Measurements from ENCODE around the gene MAP1B.
"Not testable (repeated sequence)": the region's sequence is repeated elsewhere in the genome, so short reads cannot be mapped to it uniquely, and the experiment has no call there.

Gene MAP1B

DNA sequence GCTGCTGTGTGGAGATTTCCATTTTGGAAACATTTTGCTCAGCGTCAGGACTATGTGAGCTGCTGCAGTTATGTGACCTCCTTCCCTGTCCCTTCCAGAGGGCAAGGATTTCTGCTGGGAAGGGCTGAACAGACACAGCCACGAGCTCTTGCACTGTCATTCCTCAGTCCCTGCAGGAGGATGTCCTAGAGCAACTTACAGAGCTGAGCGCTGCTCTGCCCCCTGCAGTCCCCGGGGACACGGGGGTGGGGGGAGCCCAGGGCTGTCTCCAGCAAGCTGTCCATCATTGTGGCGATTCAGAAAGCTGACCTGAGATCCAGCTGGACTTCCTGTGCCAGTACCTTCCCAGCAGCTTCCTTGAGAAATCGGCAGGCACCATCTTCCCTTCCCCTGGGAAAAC, 28.0 kb upstream of the MAP1B start:
- TF ChIP-seq ZNF274 (IDR thresholded peaks at IDR 0.05; ENCODE audit: low read depth, low read length), result no peak
- no peak overlapping the region for H3K4me3 ChIP-seq (ENCODE audit: low read length)

DNA sequence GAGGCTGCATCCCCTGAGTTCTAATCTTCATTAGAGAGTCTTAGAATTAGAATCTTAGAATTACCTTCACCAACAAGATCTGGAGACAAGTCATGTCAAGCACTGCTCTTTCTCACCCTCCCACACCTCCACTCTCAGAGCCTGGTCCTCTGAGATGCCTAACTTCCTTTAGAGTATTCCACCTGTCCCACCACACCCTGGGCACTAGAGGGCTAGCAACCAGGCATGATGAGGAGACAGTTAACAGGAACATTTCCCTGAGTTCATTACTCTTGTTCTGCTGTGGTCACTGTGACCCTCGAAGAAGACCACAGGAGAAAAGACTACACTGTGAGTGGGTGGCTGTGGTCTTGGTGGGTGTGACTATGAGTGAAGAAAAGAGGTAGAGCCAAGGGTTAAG, 25.2 kb upstream of the MAP1B start:
- no peak for TF ChIP-seq ZNF274 (IDR thresholded peaks at IDR 0.05; ENCODE audit: low read depth, low read length)
- no peak overlapping the region for H3K4me3 ChIP-seq (ENCODE audit: low read length)

DNA sequence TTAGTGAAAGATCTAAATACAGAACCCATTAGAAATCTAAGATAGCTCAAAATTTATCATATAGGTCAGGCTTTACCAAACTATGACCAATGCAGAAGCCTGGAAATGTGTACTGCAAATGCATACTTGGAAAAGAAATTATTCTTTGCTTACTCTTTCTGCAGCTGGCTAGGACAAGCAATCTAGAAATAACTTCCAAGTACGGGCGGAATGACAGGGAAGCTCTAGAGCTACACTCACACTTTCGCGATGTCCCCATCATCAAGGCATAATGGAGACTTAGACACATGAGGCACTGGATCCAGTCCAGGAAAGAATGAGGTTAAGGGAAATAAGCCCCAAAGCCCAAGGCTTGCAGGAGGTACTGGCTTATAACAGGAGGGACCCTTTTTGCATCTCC, 22.4 kb upstream of the MAP1B start:
- H3K4me3 ChIP-seq (ENCODE audit: low read length), result no peak overlapping the region
- TF ChIP-seq ZNF274 (IDR thresholded peaks at IDR 0.05; ENCODE audit: low read depth, low read length), result no peak

DNA sequence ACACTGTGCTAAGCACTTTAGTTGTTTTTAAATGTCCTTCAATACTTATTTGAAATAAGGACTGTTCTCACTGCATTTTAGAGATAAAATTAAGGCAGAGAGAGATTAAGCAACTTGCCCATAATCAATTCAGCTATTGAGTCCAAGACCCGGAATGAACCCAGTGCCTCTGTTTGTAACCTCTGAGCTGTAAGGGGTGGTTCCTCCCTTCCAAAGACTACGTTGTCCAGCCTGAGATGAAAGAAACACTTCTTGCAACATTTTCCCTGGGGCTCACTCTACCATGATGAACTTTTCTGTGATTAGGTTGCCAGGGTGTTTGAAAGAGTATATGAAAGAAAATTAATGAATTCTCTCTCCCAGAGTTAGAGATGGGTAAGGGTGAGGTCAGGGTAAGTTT, 22.0 kb upstream of the MAP1B start:
- TF ChIP-seq ZNF274 (IDR thresholded peaks at IDR 0.05; ENCODE audit: low read depth, low read length), result no peak
- H3K4me3 ChIP-seq (ENCODE audit: low read length), result no peak overlapping the region

GRCh38 chr5:72089713-72090112, 17.6 kb upstream of the MAP1B start:
- not testable (repeated sequence) for H3K4me3 ChIP-seq (ENCODE audit: low read length)

GRCh38 chr5:72092074-72092473, 15.2 kb upstream of the MAP1B start:
- no peak for TF ChIP-seq ZNF274 (IDR thresholded peaks at IDR 0.05; ENCODE audit: low read depth, low read length)
- no peak overlapping the region for H3K4me3 ChIP-seq (ENCODE audit: low read length)

- TF ChIP-seq ZNF274 (IDR thresholded peaks at IDR 0.05; ENCODE audit: low read depth, low read length), result no peak
- H3K4me3 ChIP-seq (ENCODE audit: low read length), result no peak overlapping the region
These were observed 14.1 kb upstream of the MAP1B start for GRCh38 chr5:72093217-72093616.

- no peak overlapping the region; the same call in 1 of the 2 replicates for H3K4me3 ChIP-seq (ENCODE audit: low read length)
- no peak for TF ChIP-seq ZNF274 (IDR thresholded peaks at IDR 0.05; ENCODE audit: low read depth, low read length)
These were observed 13.5 kb upstream of the MAP1B start for GRCh38 chr5:72093824-72094223.

GRCh38 chr5:72096602-72097188, 10.6 kb upstream of the MAP1B start:
- no peak overlapping the region for H3K4me3 ChIP-seq (ENCODE audit: low read length)
- TF ChIP-seq ZNF274 (IDR thresholded peaks at IDR 0.05; ENCODE audit: low read depth, low read length), result no peak

- TF ChIP-seq ZNF274 (IDR thresholded peaks at IDR 0.05; ENCODE audit: low read depth, low read length), result no peak
- H3K4me3 ChIP-seq (ENCODE audit: low read length), result no peak overlapping the region
These were observed 5.4 kb upstream of the MAP1B start for GRCh38 chr5:72101828-72102227.

DNA sequence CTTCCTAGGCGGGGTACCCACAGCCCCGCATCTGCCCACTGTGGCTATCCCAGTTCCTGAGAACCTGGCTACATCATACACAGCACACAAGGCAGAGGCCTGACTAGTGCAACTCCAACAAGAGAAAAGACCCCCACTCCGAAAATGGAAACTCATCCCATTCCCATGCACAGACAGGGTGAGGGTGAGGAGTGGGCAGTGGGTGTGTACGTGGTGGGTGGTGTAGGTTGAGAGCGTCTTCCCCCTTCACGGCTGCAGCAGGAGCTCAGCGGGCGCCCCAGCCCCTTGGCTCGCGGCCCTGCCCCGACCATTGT, 501 bp upstream of the MAP1B start:
- H3K4me3 ChIP-seq (ENCODE audit: low read length), result peak overlapping the region; percentile 59; the same call in 1 of the 2 replicates

DNA sequence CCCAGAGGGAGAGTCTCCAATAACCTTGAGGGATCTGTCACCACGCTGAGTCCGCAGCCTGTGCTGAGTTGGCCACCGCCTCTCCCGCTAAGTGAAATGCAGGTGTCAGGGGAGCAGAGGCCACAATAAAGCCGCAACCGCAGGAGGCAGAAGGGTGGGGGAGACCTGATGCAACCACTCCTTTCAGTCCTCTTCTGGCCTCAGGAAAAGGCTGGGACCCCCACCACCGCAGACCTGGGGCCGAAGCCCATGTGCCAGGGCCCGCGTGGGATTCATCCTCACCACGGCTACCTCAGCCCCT, 576 bp downstream of the MAP1B start:
- TF ChIP-seq ZNF274 (IDR thresholded peaks at IDR 0.05; ENCODE audit: low read depth, low read length), result no peak
- peak overlapping the region; percentile 59 for H3K4me3 ChIP-seq (ENCODE audit: low read length)

More for the DNA sequence above, 501 bp upstream of the MAP1B start:
- no peak for TF ChIP-seq ZNF274 (IDR thresholded peaks at IDR 0.05; ENCODE audit: low read depth, low read length)

DNA sequence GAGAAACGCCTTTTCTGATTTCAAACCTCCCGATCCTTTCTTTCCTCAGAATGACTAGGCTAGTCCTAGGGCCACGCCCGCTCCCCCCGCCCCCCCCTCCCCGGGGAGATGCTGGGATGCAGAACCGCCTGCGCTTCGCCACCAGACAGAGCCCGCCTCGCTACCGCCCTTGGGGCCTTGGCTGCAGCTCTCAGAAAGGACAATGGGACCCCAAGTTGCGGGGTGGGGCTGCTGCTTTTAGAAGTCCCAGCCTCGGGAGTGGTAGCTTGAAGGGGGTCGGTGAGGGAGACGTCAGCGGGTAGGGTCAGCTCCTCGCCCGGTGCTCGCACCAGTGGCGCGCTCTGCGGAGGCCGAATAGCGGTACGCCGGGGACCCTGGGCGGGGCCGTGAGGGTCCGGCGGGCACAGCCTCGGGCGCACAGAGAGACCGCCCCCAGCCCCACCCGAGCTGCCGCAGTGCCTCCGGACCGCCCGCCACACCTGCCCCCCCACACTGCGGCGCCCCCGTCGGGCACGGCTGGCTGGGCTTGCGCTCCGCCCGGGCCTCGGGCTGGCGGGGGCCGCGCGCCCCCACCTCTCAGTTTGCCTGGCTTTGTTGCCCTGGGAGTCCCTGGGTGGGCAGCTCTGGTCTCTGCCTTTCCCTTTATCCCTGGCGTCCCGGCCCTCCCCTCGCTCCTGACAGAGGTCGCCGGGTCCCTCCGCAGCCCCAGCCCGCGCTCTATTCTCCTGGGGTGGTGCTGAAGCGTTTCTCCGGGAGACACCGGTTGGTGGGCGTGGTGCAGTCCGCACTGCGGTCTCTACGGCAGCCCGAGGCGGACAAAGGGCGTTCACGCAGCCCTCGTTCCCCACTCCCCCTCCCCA, 1.2 kb downstream of the MAP1B start:
- H3K4me3 ChIP-seq (ENCODE audit: low read length), result peak overlapping the region; percentile 59
- TF ChIP-seq ZNF274 (IDR thresholded peaks at IDR 0.05; ENCODE audit: low read depth, low read length), result no peak

DNA sequence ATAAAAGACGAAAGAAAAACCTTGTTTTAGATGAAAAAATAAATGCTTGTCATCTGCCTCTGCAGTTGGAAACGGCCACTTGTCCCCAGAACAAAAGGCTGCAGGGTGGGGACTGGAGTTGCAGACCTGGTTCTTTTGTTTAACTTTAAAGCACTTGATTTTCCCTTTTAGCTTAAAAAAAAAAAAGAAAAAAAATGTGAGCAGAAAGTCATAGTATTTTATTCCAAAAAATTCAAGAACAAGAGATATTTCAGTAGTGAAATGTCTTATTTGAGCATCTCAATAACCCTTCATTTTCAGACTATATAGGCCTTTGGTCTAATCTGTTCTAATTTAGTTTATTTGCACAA, 1.8 kb downstream of the MAP1B start:
- peak overlapping the region; percentile 59; the same call in 1 of the 2 replicates for H3K4me3 ChIP-seq (ENCODE audit: low read length)
- no peak for TF ChIP-seq ZNF274 (IDR thresholded peaks at IDR 0.05; ENCODE audit: low read depth, low read length)

DNA sequence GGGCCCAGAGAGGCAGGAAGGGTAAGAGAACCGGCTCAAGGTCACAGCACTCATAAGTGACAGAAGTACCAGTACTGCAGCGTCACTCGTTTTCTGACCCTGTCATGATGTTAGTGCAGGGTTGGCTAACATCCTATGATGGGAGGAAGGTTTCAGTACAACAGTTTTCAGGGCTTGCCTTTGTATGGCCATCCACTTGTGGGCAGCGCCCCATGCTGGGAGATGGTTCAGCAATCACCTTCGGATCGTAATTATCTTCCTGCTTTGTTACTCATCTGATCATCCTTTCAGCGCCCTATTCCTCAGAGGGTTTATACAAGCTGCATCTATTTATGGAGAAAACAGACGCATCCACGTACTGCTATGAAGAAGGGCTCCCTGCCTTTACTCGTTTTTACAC, 2.4 kb downstream of the MAP1B start:
- no peak overlapping the region for H3K4me3 ChIP-seq (ENCODE audit: low read length)

More for the DNA sequence above, 2.4 kb downstream of the MAP1B start:
- no peak for TF ChIP-seq ZNF274 (IDR thresholded peaks at IDR 0.05; ENCODE audit: low read depth, low read length)
